ENCODE data around the gene SH3BP2. TPM values are rescaled to one million over a fixed set of nuclear protein-coding genes. Genes with fewer than 3 reads are reported as not detected.
"Not testable (repeated sequence)": the region's sequence is repeated elsewhere in the genome, so short reads cannot be mapped to it uniquely, and the experiment has no call there.

Gene SH3BP2
- total RNA-seq, 1 donor from 2014 or later, result 88.5 TPM

DNA sequence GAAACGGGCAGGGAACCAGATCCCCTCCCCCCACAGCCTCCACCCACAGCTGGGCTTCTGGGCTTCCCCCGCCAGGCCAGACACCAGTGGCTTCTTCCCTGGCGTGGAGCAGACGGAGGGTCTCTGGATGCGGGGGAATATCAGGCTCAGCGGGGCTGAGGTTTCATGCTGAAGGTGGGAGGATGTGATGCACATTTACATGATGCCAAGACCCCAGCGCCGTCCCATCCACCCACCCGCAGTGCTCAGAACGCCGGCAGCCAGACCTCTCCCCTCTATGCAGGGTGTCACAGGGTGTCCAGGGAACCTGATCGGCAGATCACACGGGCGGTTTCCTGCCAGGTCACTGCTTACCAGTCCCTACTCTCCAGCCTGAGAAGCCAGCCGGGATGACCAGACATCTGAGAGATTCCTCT lies 24.0 kb upstream of the SH3BP2 start:
- intact Hi-C loops (cut with micrococcal nuclease), result no loop called here
- peaks cover 11% of the 10 kb centered on the region for H3K4me1 Mint-ChIP-seq
- peaks cover 5% of the 10 kb centered on the region for H3K9me3 Mint-ChIP-seq

DNA sequence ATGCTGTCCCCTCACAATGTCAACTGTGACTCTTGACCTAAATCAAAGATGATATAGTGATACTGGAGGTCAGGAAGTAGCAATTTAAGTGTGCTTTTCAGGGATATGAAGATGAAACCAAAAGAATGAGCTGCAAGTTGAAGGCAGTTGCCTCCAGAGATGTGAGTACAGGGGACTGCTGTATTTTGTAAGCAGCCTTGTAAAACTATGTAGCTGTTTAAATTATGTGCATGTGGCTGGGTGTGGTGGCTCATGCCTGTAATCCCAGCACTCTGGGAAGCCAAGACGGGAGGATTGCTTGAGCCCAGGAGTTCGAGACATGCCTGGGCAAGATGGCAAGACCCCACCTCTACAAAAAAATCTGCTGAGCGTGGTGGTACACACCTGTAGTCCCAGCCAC lies 21.6 kb upstream of the SH3BP2 start:
- peaks cover 5% of the 10 kb centered on the region for H3K36me3 Mint-ChIP-seq (ENCODE audit: low read depth)
- intact Hi-C loops (cut with micrococcal nuclease), result loop anchor here (2.0 kb wide), 1 partner anchor 16 kb away; no protein-coding TSS in a partner anchor

More for the DNA sequence above, 24.0 kb upstream of the SH3BP2 start:
- Mint-ChIP-seq H3K4me3 (no peak overlapping the region), H3K27ac (no peak overlapping the region), H3K36me3 (ENCODE audit: low read depth) (peaks cover 5% of the 10 kb centered on the region), H3K27me3 (no peaks in the 10 kb centered on the region)
- DNase-seq, result no peak

DNA sequence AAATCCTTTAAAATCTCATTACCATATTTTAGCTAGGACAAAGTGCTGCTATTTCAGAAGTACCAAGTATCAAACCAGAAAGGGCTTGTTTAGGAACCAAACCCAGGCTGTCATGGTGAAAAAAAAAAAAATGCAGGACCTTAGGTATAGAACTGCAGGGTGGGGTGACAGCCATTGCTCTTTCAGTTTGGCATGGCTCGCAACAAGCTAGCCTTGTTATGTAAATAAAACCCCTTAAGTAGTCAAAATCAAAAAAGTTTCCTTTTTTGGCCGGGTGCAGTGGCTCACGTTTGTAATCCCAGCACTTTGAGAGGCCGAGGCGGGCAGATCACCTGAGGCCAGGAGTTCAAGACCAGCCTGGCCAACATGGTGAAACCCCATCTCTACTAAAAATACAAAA lies 12.2 kb upstream of the SH3BP2 start:
- peaks cover 17% of the 10 kb centered on the region for H3K9me3 Mint-ChIP-seq
- H3K4me1 Mint-ChIP-seq; H3K4me3 Mint-ChIP-seq; H3K36me3 Mint-ChIP-seq (ENCODE audit: low read depth); H3K27ac Mint-ChIP-seq; intact Hi-C loops (cut with micrococcal nuclease); DNase-seq; H3K27me3 Mint-ChIP-seq: not testable (repeated sequence)

More for the DNA sequence above, 21.6 kb upstream of the SH3BP2 start:
- no peak overlapping the region for H3K4me3 Mint-ChIP-seq
- no peak for DNase-seq
- no peak overlapping the region for H3K27ac Mint-ChIP-seq
- no peaks in the 10 kb centered on the region for H3K27me3 Mint-ChIP-seq
- peaks cover 9% of the 10 kb centered on the region for H3K4me1 Mint-ChIP-seq
- peaks cover 5% of the 10 kb centered on the region for H3K9me3 Mint-ChIP-seq

DNA sequence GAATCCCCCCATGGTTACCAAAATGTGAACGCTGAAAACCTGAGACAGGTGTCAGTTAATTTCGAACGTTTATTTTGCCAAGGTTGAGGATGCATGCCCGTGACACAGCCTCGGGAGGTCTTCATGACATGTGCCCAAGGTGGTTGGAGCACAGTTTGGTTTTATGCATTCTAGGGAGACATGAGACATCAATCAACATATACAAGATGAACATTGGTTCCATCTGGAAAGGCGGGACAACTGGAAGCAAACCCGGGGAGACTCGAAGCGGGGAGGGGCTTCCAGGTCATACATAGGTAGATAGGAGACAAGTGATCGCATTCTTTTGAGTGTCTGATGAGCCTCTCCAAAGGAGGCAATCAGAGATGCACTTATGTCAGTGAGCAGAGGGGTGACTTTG lies 11.0 kb upstream of the SH3BP2 start:
- intact Hi-C loops (cut with micrococcal nuclease), result no loop called here

DNA sequence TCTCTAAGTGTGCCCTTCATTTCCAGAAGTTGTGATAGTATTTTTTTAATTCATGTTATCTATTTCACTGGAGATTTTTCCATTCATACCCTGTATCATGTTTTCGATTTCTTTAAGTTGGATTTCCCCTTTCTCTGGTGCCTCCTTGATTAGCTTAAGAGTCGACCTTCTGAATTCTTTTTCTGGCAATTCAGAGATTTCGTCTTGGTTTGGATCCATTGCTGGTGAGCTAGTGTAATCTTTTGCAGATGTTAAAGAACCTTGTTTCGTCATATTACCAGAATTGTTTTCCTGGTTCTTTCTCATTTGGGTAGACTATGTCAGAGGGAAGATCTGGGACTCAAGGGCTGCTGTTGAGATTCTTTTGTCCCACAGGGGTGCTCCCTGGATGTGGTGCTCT lies 9.1 kb upstream of the SH3BP2 start:
- Mint-ChIP-seq H3K4me1 (peaks cover 21% of the 10 kb centered on the region), H3K27ac (peak overlapping the region; percentile 20), H3K4me3 (no peak overlapping the region), H3K36me3 (ENCODE audit: low read depth) (peaks cover 7% of the 10 kb centered on the region), H3K9me3 (peaks cover 17% of the 10 kb centered on the region), H3K27me3 (peaks cover 7% of the 10 kb centered on the region)
- intact Hi-C loops (cut with micrococcal nuclease), result no loop called here
- DNase-seq, result no peak

More for the DNA sequence above, 11.0 kb upstream of the SH3BP2 start:
- Mint-ChIP-seq H3K4me3 (no peak overlapping the region), H3K36me3 (ENCODE audit: low read depth) (peaks cover 7% of the 10 kb centered on the region), H3K4me1 (peaks cover 8% of the 10 kb centered on the region), H3K9me3 (peaks cover 17% of the 10 kb centered on the region), H3K27ac (no peak overlapping the region), H3K27me3 (peaks cover 7% of the 10 kb centered on the region)
- DNase-seq, result no peak

DNA sequence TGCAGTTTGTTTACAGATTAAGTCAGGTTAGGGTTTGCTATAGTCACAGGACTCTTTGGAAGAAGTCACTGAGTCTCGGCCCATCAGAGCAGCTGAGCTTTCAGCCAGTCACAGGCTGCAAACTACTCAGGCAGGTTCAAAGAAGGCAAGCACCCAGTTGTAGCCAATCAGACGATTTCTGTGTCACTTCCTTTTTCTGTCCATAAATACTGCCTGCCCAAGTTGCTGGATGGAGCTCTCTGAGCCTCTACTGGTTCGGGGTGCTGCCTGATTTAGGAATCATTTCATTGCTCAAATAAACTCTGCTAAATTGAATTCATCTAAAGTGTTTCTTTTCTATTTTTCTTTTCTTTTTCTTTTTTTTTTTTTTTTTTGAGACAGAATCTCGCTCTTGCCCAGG lies 7.3 kb upstream of the SH3BP2 start:
- H3K4me3 Mint-ChIP-seq, result no peak overlapping the region
- DNase-seq, result peak; percentile 84
- H3K27me3 Mint-ChIP-seq, result peaks cover 7% of the 10 kb centered on the region
- H3K9me3 Mint-ChIP-seq, result peaks cover 17% of the 10 kb centered on the region
- intact Hi-C loops (cut with micrococcal nuclease), result loop anchor here (2.0 kb wide), 1 partner anchor 15 kb away; no protein-coding TSS in a partner anchor
- peak overlapping the region; percentile 93 for H3K27ac Mint-ChIP-seq
- H3K36me3 Mint-ChIP-seq (ENCODE audit: low read depth), result peaks cover 7% of the 10 kb centered on the region
- peaks cover 27% of the 10 kb centered on the region for H3K4me1 Mint-ChIP-seq

DNA sequence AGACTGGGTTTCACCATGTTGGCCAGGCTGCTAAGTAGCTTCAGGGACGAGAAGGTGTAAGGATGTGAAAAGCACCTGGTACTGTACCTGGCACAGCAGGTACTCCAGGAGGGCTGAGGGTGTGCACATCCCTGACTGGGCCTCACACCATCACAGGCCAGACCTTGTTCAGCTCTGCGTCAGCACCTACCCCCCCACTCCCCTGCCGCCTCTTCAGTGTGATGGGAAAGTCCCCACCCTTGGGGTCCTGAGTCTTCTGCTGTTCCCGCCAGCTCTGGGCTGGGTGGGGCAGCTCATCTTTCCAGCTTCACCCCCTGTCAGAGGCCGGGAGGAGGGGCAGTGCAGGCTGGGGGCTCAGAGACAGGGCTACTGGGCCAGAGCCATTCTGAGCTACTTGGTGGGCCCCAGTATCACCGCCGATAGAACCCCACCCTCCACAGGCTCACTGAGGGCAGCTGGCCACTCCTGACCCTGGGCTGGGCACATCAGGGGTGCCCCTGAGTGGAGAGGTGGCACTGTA lies 6.7 kb upstream of the SH3BP2 start:
- peaks cover 7% of the 10 kb centered on the region for H3K36me3 Mint-ChIP-seq (ENCODE audit: low read depth)
- peak; percentile 81 for DNase-seq
- intact Hi-C loops (cut with micrococcal nuclease), result loop anchor here (2.0 kb wide), 1 partner anchor 15 kb away; no protein-coding TSS in a partner anchor
- peak overlapping the region; percentile 50 for H3K4me3 Mint-ChIP-seq
- peaks cover 17% of the 10 kb centered on the region for H3K9me3 Mint-ChIP-seq
- H3K27ac Mint-ChIP-seq, result peak overlapping the region; percentile 93
- H3K27me3 Mint-ChIP-seq, result peaks cover 7% of the 10 kb centered on the region
- H3K4me1 Mint-ChIP-seq, result peaks cover 29% of the 10 kb centered on the region

DNA sequence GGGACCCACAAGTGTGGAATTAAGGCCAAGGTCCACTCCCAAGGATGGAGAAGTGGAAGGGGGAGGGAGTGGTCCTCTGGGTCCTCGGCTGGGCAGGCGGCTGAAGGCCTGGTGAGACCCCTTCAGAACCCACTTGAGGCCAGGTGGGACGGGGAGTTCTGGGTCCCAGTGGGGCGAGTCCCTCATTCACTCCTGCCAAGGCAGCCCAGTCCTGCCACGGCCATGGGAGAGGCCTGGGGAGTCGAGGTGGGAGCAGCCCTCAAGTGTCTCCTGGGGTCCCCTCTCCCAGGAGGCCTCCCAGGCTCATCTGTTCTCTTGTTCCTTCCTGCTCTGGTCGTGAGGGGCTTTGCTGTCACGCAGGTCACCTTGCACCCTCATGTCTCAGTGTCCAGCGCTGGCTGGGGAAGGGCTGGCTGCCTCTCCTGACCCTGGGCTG lies 6.1 kb upstream of the SH3BP2 start:
- Mint-ChIP-seq H3K4me1 (peaks cover 31% of the 10 kb centered on the region), H3K4me3 (peak overlapping the region; percentile 56), H3K27me3 (peaks cover 6% of the 10 kb centered on the region), H3K36me3 (ENCODE audit: low read depth) (peaks cover 7% of the 10 kb centered on the region), H3K9me3 (peaks cover 17% of the 10 kb centered on the region), H3K27ac (peak overlapping the region; percentile 93)
- no peak for DNase-seq
- intact Hi-C loops (cut with micrococcal nuclease), result loop anchor here (1.0 to 2.0 kb wide), 2 partner anchors 11 to 16 kb away; no protein-coding TSS in a partner anchor

DNA sequence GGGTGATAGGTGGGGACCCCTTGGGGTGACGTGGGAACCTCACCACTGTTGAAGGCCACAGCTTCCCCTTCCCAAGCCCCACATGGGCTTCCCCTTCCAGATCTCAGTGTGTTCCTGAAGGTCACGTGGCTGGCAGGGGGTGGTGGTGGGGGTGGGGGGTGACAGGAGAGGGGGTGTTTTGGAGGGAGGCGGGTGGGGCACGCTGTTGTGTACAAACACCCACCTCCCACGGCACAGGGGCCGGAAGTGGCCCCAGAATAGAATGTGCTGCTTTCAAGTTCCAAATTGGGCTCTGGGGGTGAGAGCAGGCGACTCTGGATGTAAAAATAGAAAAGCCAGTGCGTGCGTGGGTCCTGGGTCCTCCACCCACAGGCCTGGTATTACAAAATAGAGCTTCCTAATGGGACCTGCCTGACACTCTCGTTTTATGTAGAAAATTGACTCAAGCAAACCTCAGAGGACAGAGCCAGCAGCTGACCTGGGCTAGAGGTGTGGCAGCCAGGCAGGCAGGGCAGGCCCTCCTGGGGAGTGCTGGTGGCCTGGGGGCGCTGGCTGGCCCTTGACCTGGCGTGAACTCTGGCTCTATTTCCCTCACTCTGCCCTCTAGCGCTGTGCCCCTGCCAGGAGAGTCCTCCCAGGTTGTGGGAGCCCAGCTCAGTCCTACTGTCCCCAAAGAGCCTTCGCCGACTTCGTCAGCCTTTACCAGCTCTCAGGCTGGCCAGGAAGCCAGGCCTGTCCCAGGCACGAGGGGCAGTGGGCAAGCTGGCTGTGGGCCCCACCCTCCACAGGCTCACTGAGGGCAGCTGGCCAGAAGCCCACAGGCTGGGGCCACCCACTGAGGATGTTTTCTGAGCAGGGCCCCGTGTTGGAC lies 5.4 kb upstream of the SH3BP2 start:
- peak overlapping the region; percentile 56 for H3K4me3 Mint-ChIP-seq
- peaks cover 7% of the 10 kb centered on the region for H3K36me3 Mint-ChIP-seq (ENCODE audit: low read depth)
- peak; percentile 85 for DNase-seq
- peaks cover 33% of the 10 kb centered on the region for H3K4me1 Mint-ChIP-seq
- H3K27ac Mint-ChIP-seq, result peak overlapping the region; percentile 93
- peaks cover 17% of the 10 kb centered on the region for H3K9me3 Mint-ChIP-seq
- H3K27me3 Mint-ChIP-seq, result peaks cover 4% of the 10 kb centered on the region
- intact Hi-C loops (cut with micrococcal nuclease), result loop anchor here (1.0 to 2.0 kb wide), 2 partner anchors 11 to 17 kb away; no protein-coding TSS in a partner anchor

DNA sequence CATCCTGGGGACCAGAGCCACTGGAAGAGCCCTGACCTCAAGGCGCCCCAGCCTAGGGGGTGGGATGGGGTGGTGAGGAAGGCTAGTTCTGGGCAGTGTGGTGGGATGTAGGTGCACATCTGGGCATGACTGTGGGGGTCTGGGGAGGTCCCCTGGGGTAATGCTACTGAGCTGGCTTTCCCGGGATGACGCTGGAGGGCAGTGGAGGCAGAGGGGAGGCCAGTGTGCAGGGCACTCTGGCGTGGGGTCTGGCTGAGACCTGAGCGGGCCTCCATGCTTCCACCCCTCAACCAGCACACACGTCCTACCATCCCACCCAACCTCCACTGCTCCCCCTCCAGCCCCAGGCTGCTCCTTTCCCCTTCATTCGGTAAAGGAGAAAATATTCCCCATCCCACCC lies 4.8 kb upstream of the SH3BP2 start:
- Mint-ChIP-seq H3K27ac (peak overlapping the region; percentile 93), H3K4me3 (no peak overlapping the region), H3K36me3 (ENCODE audit: low read depth) (peaks cover 3% of the 10 kb centered on the region)

DNA sequence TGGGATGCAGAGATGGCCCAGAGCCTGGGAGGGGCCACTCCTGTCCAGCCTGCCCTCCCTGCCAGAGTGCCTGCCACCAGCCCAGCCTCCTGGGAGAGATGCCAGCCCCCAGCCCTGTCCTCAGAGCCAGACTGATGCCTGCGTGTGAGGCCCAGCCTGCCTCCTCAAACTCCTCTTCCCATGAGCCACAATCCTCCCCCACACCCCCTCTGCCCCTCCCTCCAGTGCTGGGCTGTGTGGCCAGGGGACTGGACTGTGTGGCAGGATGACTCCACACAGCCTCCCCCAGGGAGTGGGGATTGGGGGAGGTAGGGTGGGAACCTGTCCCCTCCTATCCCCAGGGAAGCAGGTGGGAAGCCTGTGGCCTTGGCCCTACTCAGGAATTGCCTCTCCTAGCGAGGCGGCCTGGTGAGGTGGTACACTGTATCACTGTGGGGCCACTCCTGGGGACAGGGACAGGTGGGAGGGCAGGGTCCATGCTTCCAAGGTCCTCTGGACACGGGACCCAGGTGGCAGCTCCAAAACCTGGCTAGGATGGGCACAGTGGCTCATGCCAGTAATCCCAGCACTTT lies 4.3 kb upstream of the SH3BP2 start:
- no peak for DNase-seq
- Mint-ChIP-seq H3K4me1 (peaks cover 33% of the 10 kb centered on the region), H3K27me3 (peaks cover 4% of the 10 kb centered on the region), H3K4me3 (no peak overlapping the region), H3K9me3 (peaks cover 7% of the 10 kb centered on the region), H3K36me3 (ENCODE audit: low read depth) (peaks cover 3% of the 10 kb centered on the region), H3K27ac (peak overlapping the region; percentile 93)
- intact Hi-C loops (cut with micrococcal nuclease), result no loop called here

More for the DNA sequence above, 4.8 kb upstream of the SH3BP2 start:
- intact Hi-C loops (cut with micrococcal nuclease), result no loop called here
- no peak for DNase-seq
- Mint-ChIP-seq H3K4me1 (peaks cover 33% of the 10 kb centered on the region), H3K9me3 (peaks cover 11% of the 10 kb centered on the region), H3K27me3 (peaks cover 4% of the 10 kb centered on the region)

DNA sequence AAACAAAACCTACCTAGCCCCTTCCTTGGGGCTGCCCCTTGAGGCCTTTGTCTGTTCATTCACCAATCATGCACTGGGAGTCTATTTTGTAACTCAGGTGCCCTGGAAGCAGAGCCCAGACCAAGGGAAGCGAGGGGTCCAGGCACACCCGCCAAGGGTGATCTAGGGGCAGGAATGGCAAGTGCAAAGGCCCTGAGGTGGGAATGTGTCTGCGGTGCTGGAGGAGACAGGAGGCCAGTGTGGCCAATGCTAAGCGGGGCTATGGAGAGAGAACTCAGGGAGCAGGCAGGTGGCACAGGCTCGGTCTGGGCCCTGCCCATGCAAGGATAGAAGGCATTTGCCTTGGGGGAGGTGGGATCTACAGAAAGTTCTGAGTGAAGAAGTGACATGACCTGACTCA lies 3.5 kb upstream of the SH3BP2 start:
- peak overlapping the region; percentile 9 for H3K4me3 Mint-ChIP-seq
- peak overlapping the region; percentile 80 for H3K27ac Mint-ChIP-seq
- peaks cover under 1% of the 10 kb centered on the region for H3K36me3 Mint-ChIP-seq (ENCODE audit: low read depth)
- no peak for DNase-seq
- intact Hi-C loops (cut with micrococcal nuclease), result no loop called here
- no peaks in the 10 kb centered on the region for H3K9me3 Mint-ChIP-seq
- no peaks in the 10 kb centered on the region for H3K27me3 Mint-ChIP-seq
- H3K4me1 Mint-ChIP-seq, result peaks cover 35% of the 10 kb centered on the region

DNA sequence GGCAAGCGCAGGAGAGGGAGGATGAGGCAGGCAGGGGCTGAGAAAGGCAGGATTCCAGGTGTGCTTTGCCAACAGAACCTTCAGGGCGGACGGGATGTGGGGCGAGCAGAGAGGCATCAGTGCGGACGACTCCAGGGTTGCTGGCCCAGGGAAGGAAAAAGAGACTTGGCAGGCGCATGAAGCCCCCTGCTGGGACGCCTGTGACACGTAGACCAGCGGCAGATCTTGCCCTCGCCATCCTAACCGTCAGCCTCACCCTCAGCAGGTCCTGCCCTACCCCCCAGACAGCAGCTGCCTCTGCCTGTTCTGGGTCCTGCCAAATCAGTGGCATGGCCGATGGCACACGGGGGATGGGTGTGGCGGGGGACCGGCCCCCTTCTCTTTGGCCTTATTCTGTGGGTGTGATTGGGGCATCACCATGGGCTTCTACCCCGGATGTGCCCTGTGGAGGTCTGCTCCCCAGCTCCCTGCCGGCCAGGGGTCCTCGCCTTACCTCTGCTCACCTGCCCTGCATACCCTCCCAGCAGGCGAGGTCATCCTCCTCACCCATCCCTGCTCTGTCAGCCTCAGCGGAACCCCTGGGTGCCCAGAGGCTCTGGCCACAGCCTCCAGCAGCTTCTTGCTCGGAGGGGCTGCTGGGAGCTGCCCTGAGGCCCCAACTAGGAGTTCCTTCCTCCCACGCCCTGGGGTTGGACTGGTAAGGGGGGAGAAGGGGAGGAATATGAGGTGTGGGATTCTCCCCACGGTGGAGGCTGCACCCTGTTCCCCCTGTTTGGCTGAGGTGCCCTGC lies 2.9 kb upstream of the SH3BP2 start:
- no peak overlapping the region for H3K27ac Mint-ChIP-seq
- peaks cover 6% of the 10 kb centered on the region for H3K36me3 Mint-ChIP-seq (ENCODE audit: low read depth)

More for the DNA sequence above, 2.9 kb upstream of the SH3BP2 start:
- intact Hi-C loops (cut with micrococcal nuclease), result no loop called here
- Mint-ChIP-seq H3K9me3 (no peaks in the 10 kb centered on the region), H3K4me3 (peak overlapping the region; percentile 9), H3K27me3 (no peaks in the 10 kb centered on the region), H3K4me1 (peaks cover 41% of the 10 kb centered on the region)
- DNase-seq, result no peak

All from activated CD4-positive, alpha-beta T cell treated with anti-CD3 and anti-CD28 coated beads, Interleukin-2, amount 10 ng/mL, durations not matched to agents 24 days and 14 days (primary cell).